HAP-1 (cell line): ENCODE results near the gene MYBL2.
A peak's percentile ranks its signal among the peaks of the same experiment; 100 is the strongest.

Experiments used
- DNase-seq, 2 experiments: peaks; one replicate each; pipeline ENCODE4 v3.0.0-alpha.2; 2016 to 2020; ENCODE audit warnings: low spot score in 2 of 2
- H3K27me3 ChIP-seq: fragments of 250-450 bp; sonication (Bioruptor Pico); 2 replicates; pipeline ENCODE4 v1.5.1; 2020; ENCODE audit warnings: low read depth, mild to moderate bottlenecking, moderate library complexity
- H3K36me3 ChIP-seq: fragments of 250-450 bp; sonication (Bioruptor Pico); replicated peaks from 2 replicates; pipeline ENCODE4 v1.5.1; 2020; ENCODE audit warnings: mild to moderate bottlenecking
- H3K4me1 ChIP-seq: fragments of 250-450 bp; sonication (Bioruptor Pico); 2 replicates; pipeline ENCODE4 v1.5.1; 2020; ENCODE audit warnings: mild to moderate bottlenecking
- H3K4me3 ChIP-seq: fragments of 250-450 bp; sonication (Bioruptor Pico); 2 replicates; pipeline ENCODE4 v1.5.1; 2020; ENCODE audit warnings: mild to moderate bottlenecking, moderate library complexity
- H3K9me3 ChIP-seq: fragments of 250-450 bp; sonication (Bioruptor Pico); 2 replicates; pipeline ENCODE4 v1.5.1; 2020; ENCODE audit warnings: mild to moderate bottlenecking, moderate library complexity
- in situ Hi-C: fragments of 300-500 bp; cut with MboI; formaldehyde crosslinking; loops from 3 replicates; pipeline ENCODE4 v1.14.3; 2020; ENCODE audit warnings: low sequenced_read_pairs, inconsistent platforms, mixed read lengths

Gene MYBL2

GRCh38 chr20:43739148-43739749 is 72.3 kb downstream of the MYBL2 start:
- in situ Hi-C loops = no loop called here
- no peaks in the 10 kb centered on the region for H3K4me1 ChIP-seq

GRCh38 chr20:43740642-43741041 is 73.7 kb downstream of the MYBL2 start:
- in situ Hi-C loops = no loop called here
- Histone ChIP-seq H3K36me3 (no peaks in the 10 kb centered on the region), H3K4me1 (no peaks in the 10 kb centered on the region)

More at GRCh38 chr20:43739148-43739749, 72.3 kb downstream of the MYBL2 start:
- Histone ChIP-seq H3K9me3 (no peaks in the 10 kb centered on the region; the same call in 1 of the 2 replicates), H3K4me3 (no peak overlapping the region), H3K36me3 (no peaks in the 10 kb centered on the region), H3K27me3 (0 out of 2 replicates have a peak, but pooled peaks cover 2% of the 10 kb centered on the region)
- no peak for DNase-seq

DNA sequence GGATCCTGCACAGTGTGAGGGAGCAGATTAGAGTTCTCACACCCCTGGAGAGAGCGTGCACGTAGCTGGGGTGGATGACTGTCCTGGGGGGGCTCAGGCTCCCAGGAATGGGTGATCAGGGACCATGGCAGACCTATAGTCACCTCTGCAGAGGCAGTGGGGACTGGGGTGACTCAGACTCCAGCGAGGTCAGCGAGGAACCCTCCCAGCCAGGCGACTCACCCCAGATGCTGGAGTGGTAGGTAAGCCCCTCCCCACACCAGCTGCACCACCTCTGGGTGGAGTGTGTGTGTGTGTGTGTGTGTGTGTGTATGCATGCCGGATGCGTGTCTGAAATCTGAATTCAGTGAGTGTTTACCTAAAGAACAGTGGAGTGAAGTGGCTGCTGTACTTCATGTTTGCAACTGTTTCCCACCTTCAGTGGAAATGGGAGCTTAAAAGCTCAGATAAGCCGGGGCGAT is 77.3 kb downstream of the MYBL2 start:
- H3K9me3 ChIP-seq = no peaks in the 10 kb centered on the region; the same call in 1 of the 2 replicates
- H3K27me3 ChIP-seq = no peaks in the 10 kb centered on the region
- in situ Hi-C loops = no loop called here
- H3K4me1 ChIP-seq = no peaks in the 10 kb centered on the region
- H3K4me3 ChIP-seq = no peak overlapping the region
- DNase-seq = no peak
- no peaks in the 10 kb centered on the region for H3K36me3 ChIP-seq

More at GRCh38 chr20:43740642-43741041, 73.7 kb downstream of the MYBL2 start:
- H3K9me3 ChIP-seq = no peaks in the 10 kb centered on the region; the same call in 1 of the 2 replicates
- H3K4me3 ChIP-seq = no peak overlapping the region
- H3K27me3 ChIP-seq = no peaks in the 10 kb centered on the region
- no peak for DNase-seq

- Histone ChIP-seq H3K9me3 (no peaks in the 10 kb centered on the region; the same call in 1 of the 2 replicates), H3K27me3 (no peaks in the 10 kb centered on the region), H3K4me3 (no peak overlapping the region), H3K36me3 (no peaks in the 10 kb centered on the region), H3K4me1 (no peaks in the 10 kb centered on the region)
- DNase-seq = peak in 1 of 2 experiments; percentile 43
- in situ Hi-C loops = no loop called here
Observed at GRCh38 chr20:43744966-43745730, 78.2 kb downstream of the MYBL2 start.

- Histone ChIP-seq H3K4me3 (no peak overlapping the region), H3K36me3 (no peaks in the 10 kb centered on the region), H3K9me3 (no peaks in the 10 kb centered on the region), H3K4me1 (no peaks in the 10 kb centered on the region), H3K27me3 (no peaks in the 10 kb centered on the region)
- no peak for DNase-seq
- in situ Hi-C loops = no loop called here
Observed at GRCh38 chr20:43746344-43747137, 79.6 kb downstream of the MYBL2 start.

GRCh38 chr20:43748274-43748673 is 81.4 kb downstream of the MYBL2 start:
- in situ Hi-C loops = no loop called here
- H3K27me3 ChIP-seq = no peaks in the 10 kb centered on the region
- DNase-seq = no peak
- H3K36me3 ChIP-seq = no peaks in the 10 kb centered on the region
- H3K4me3 ChIP-seq = no peak overlapping the region
- no peaks in the 10 kb centered on the region for H3K9me3 ChIP-seq
- no peaks in the 10 kb centered on the region for H3K4me1 ChIP-seq

DNA sequence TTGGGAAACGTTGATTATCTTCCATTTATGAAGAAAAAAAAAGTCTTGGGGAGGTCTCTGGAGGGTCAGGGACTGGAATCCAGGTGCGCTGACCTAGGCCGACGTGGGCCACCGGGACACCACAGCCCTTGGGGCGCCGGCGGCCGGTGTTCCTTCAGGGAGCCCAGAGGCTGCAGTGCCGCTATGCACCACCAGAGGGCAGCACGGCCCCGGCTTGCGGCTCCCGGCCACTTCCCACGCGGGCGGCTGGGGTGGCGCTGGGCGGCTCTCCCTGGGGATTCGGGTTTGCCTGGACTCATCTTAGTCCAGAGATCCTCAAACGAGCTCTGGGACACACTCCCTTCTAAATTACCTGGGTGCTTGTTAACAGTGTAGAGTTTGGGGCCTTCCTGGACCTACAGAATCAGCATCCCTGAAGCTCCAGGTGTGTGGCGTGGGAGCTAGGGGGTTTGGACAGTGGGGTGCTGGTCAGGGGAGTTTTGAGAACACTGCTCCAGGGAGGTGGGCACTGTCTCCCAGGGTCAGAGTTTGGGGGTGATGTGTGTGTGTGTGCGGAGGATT is 82.9 kb downstream of the MYBL2 start:
- Histone ChIP-seq H3K4me1 (no peaks in the 10 kb centered on the region), H3K9me3 (no peaks in the 10 kb centered on the region), H3K4me3 (no peak overlapping the region), H3K27me3 (no peaks in the 10 kb centered on the region), H3K36me3 (no peaks in the 10 kb centered on the region)
- in situ Hi-C loops = loop anchor here (5.0 kb wide), 1 partner anchor 332 kb away; no protein-coding TSS in a partner anchor
- peak; percentile 27 to 91 for DNase-seq

- no peak overlapping the region for H3K4me3 ChIP-seq
- no peaks in the 10 kb centered on the region for H3K36me3 ChIP-seq
- H3K27me3 ChIP-seq = no peaks in the 10 kb centered on the region
- no peaks in the 10 kb centered on the region for H3K4me1 ChIP-seq
- in situ Hi-C loops = loop anchor here (5.0 kb wide), 1 partner anchor 332 kb away; no protein-coding TSS in a partner anchor
- H3K9me3 ChIP-seq = no peaks in the 10 kb centered on the region
- no peak for DNase-seq
Observed at GRCh38 chr20:43750774-43751166, 83.9 kb downstream of the MYBL2 start.

DNA sequence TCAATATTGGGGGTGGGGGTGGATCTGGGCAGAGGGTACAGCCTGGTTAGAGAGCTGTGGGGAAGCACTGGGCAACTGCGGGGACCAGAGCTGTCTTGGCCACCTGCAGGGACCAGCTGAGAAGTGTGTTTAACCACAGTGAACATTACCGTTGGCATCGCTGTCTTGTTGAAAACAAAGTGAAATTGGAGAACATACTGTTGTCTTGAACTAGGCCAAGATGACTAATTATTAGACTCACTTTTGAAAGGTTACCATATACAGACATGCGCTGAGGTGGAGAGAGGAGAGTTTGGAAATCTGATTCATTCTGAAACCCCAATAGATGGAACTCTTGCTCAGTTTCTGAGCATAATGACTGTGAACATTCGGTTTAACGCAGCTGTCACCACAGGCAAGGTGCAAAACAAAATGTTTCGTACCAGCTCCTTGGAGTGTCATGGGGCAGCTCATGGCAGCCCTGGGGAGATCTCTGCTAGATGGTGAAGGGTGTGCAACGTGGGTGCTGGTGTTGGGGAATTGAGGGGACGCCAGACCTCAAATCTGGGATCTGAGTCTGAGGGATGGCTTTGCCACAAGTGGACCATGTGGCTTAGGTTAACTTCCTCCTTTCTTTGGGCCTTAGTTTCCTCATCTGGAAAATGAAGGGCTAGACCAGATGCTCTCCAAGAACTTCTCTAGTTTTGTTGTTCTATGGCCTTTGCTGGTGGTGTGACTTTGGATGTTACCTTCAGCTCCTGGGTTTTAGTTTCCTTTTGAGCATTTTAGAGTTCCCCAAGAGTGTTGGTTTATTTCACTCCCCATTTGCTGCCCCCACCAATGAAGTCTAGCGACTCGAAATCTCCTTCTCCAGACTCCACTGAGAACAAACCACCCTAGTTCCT is 84.5 kb downstream of the MYBL2 start:
- H3K9me3 ChIP-seq = no peaks in the 10 kb centered on the region
- H3K27me3 ChIP-seq = no peaks in the 10 kb centered on the region
- no peak overlapping the region for H3K4me3 ChIP-seq
- no peak for DNase-seq
- H3K36me3 ChIP-seq = no peaks in the 10 kb centered on the region
- H3K4me1 ChIP-seq = no peaks in the 10 kb centered on the region
- in situ Hi-C loops = loop anchor here (5.0 kb wide), 1 partner anchor 331 kb away; no protein-coding TSS in a partner anchor

- in situ Hi-C loops = loop anchor here (5.0 kb wide), 1 partner anchor 330 kb away; no protein-coding TSS in a partner anchor
- Histone ChIP-seq H3K36me3 (no peaks in the 10 kb centered on the region), H3K4me1 (no peaks in the 10 kb centered on the region), H3K27me3 (no peaks in the 10 kb centered on the region), H3K9me3 (no peaks in the 10 kb centered on the region), H3K4me3 (no peak overlapping the region)
- no peak for DNase-seq
Observed at GRCh38 chr20:43752051-43752360, 85.1 kb downstream of the MYBL2 start.

- H3K4me1 ChIP-seq = no peaks in the 10 kb centered on the region
- in situ Hi-C loops = loop anchor here (5.0 kb wide), 1 partner anchor 330 kb away; no protein-coding TSS in a partner anchor
- no peaks in the 10 kb centered on the region for H3K9me3 ChIP-seq
- no peak for DNase-seq
- H3K4me3 ChIP-seq = no peak overlapping the region
- H3K36me3 ChIP-seq = no peaks in the 10 kb centered on the region
- H3K27me3 ChIP-seq = no peaks in the 10 kb centered on the region
Observed at GRCh38 chr20:43752561-43753301, 85.8 kb downstream of the MYBL2 start.

- Histone ChIP-seq H3K36me3 (no peaks in the 10 kb centered on the region), H3K9me3 (no peaks in the 10 kb centered on the region), H3K27me3 (no peaks in the 10 kb centered on the region), H3K4me1 (no peaks in the 10 kb centered on the region), H3K4me3 (no peak overlapping the region)
- in situ Hi-C loops = no loop called here
- no peak for DNase-seq
Observed at GRCh38 chr20:43755390-43755789, 88.5 kb downstream of the MYBL2 start.
